Sigmoid colon (tissue), 7 donors: ENCODE data around the gene CHRDL1. TPM values are rescaled to one million over a fixed set of nuclear protein-coding genes. Genes with fewer than 3 reads are reported as not detected.

Experiments
- DNase-seq: peaks from one replicate; pipeline ENCODE4 v3.0.0-alpha.2; 2019
- H3K27ac ChIP-seq, 4 donors: fragments of 200-600 bp; sonication (generic); one replicate each; pipeline ENCODE4 v1.5.1; 2016 to 2019; ENCODE audit warnings: mild to moderate bottlenecking in 1 of 4
- H3K27me3 ChIP-seq, 3 donors: fragments of 200-600 bp; sonication (generic); one replicate each; pipeline ENCODE4 v1.5.1; 2019; ENCODE audit warnings: mild to moderate bottlenecking in 1 of 3
- H3K36me3 ChIP-seq, 4 donors: fragments of 200-600 bp; sonication (generic); one replicate each; pipeline ENCODE4 v1.5.1; 2016 to 2019
- H3K4me1 ChIP-seq, 4 donors: fragments of 200-600 bp; sonication (generic); one replicate each; pipeline ENCODE4 v1.5.1; 2017 to 2019
- H3K4me3 ChIP-seq, 4 donors: fragments of 200-600 bp; sonication (generic); one replicate each; pipeline ENCODE4 v1.5.1; 2017 to 2019; ENCODE audit warnings: mild to moderate bottlenecking in 2 of 4, moderate library complexity in 1 of 4
- H3K9me3 ChIP-seq, 4 donors: fragments of 200-600 bp in 3 of 4; sonication (generic) in 3 of 4; one replicate each; pipeline versions ENCODE4 v1.5.1 to v1.6.1; 2013 to 2019
- CTCF ChIP-seq, 4 experiments: fragments of 450-650 bp in 3 of 4; fragments of 200-600 bp in 1 of 4; IDR thresholded peaks; one replicate each; pipeline ENCODE4 v1.5.1; 2016 to 2019; ENCODE audit warnings: antibody characterized with exemption in 4 of 4, mild to moderate bottlenecking in 3 of 4, moderate library complexity in 2 of 4
- EP300 ChIP-seq, 4 donors: sonication (generic); formaldehyde crosslinking; IDR thresholded peaks; one replicate each; pipeline ENCODE4 v1.6.1; 2017; ENCODE audit warnings: antibody characterized with exemption in 4 of 4
- POLR2A ChIP-seq, 2 donors: fragments of 450-650 bp; IDR thresholded peaks; one replicate each; pipeline ENCODE4 v1.6.1; 2016; ENCODE audit warnings: antibody characterized with exemption in 2 of 2, mild to moderate bottlenecking in 2 of 2, moderate library complexity in 2 of 2
- POLR2AphosphoS5 ChIP-seq, 4 donors: sonication (generic); formaldehyde crosslinking; IDR thresholded peaks; one replicate each; pipeline ENCODE4 v1.6.1; 2017; ENCODE audit warnings: antibody characterized with exemption in 4 of 4
- WGBS, 2 donors: extraction: QIAGEN DNeasy Blood & Tissue Kit; methylation state at CpG; one replicate each; pipeline ENCODE4 v1.1.7; 2013; 5-methylcytosine and 5-hydroxymethylcytosine counted together
- intact Hi-C: fragments of 100-400 bp; cut with DNase I; formaldehyde crosslinking; loops from one replicate; pipeline ENCODE4 v1.15.1; 2023
- polyA plus RNA-seq, 3 donors: library from polyadenylated mRNA; stranded (reverse); fragments of 200-250 nt; gene quantifications; one replicate each; pipeline ENCODE4 v1.2.3, GENCODE V29; 2013
- total RNA-seq, 4 donors: library from RNA; depleted of rRNA; stranded (reverse); fragments of >200 nt; gene quantifications; one replicate each; pipeline ENCODE4 v1.1.0, GENCODE V29; 2016
- donor health status: healthy with polysubstance abuse.
- donor health status: Bipolar disorder and iron deficiency.
- donor health status: healthy.

Gene CHRDL1
- total and polyA plus RNA-seq, 7 donors: 3.9 to 365 (median 113) TPM

GRCh38 chrX:110732266-110732665, 63.4 kb downstream of the CHRDL1 start:
- WGBS, 2 donors: 51 to 65% methylated on average over 6 of the region's 6 CpGs
- no peaks in the 10 kb centered on the region for H3K36me3 ChIP-seq
- peaks cover 0 to 10% (median 2%) of the 10 kb centered on the region in 4 donors for H3K4me1 ChIP-seq
- TF ChIP-seq POLR2A (IDR thresholded peaks at IDR 0.05) (no peak), POLR2AphosphoS5 (IDR thresholded peaks at IDR 0.05) (peak in 1 of 4 donors; percentile 9)
- H3K9me3 ChIP-seq: no peaks in the 10 kb centered on the region
- H3K4me3 ChIP-seq: no peak overlapping the region
- DNase-seq: no peak
- intact Hi-C loops: no loop called here
- no peaks in the 10 kb centered on the region for H3K27me3 ChIP-seq
- peak overlapping the region in 1 of 4 donors; percentile 31 for H3K27ac ChIP-seq

GRCh38 chrX:110723844-110724243, 71.8 kb downstream of the CHRDL1 start:
- H3K4me1 ChIP-seq: no peaks in the 10 kb centered on the region
- H3K36me3 ChIP-seq: no peaks in the 10 kb centered on the region
- no peak overlapping the region for H3K4me3 ChIP-seq
- TF ChIP-seq CTCF (IDR thresholded peaks at IDR 0.05): no peak
- no peak for TF ChIP-seq POLR2AphosphoS5 (IDR thresholded peaks at IDR 0.05)
- no peak for TF ChIP-seq POLR2A (IDR thresholded peaks at IDR 0.05)
- TF ChIP-seq EP300 (IDR thresholded peaks at IDR 0.05): no peak
- intact Hi-C loops: no loop called here
- no peaks in the 10 kb centered on the region for H3K9me3 ChIP-seq
- DNase-seq: no peak
- 72 to 74% methylated on average over 2 of the region's 2 CpGs for WGBS, 2 donors
- H3K27me3 ChIP-seq: no peaks in the 10 kb centered on the region
- H3K27ac ChIP-seq: peak overlapping the region in 1 of 4 donors; percentile 41

GRCh38 chrX:110722135-110722534, 73.5 kb downstream of the CHRDL1 start:
- intact Hi-C loops: no loop called here
- Histone ChIP-seq H3K4me3 (no peak overlapping the region), H3K9me3 (no peaks in the 10 kb centered on the region), H3K27ac (no peak overlapping the region), H3K36me3 (no peaks in the 10 kb centered on the region), H3K4me1 (no peaks in the 10 kb centered on the region), H3K27me3 (no peaks in the 10 kb centered on the region)
- no peak for DNase-seq
- no peak for TF ChIP-seq POLR2A (IDR thresholded peaks at IDR 0.05)
- TF ChIP-seq CTCF (IDR thresholded peaks at IDR 0.05): no peak
- no peak for TF ChIP-seq EP300 (IDR thresholded peaks at IDR 0.05)
- TF ChIP-seq POLR2AphosphoS5 (IDR thresholded peaks at IDR 0.05): no peak
- 86 to 90% methylated on average over 10 of the region's 10 CpGs for WGBS, 2 donors

GRCh38 chrX:110713666-110714065, 82.0 kb downstream of the CHRDL1 start:
- intact Hi-C loops: no loop called here
- H3K36me3 ChIP-seq: no peaks in the 10 kb centered on the region
- H3K9me3 ChIP-seq: no peaks in the 10 kb centered on the region
- peak in 1 of 4 donors; percentile 26 for TF ChIP-seq POLR2AphosphoS5 (IDR thresholded peaks at IDR 0.05)
- no peak for TF ChIP-seq EP300 (IDR thresholded peaks at IDR 0.05)
- WGBS, 2 donors: 83 to 85% methylated on average over 2 of the region's 2 CpGs
- H3K4me1 ChIP-seq: no peaks in the 10 kb centered on the region
- no peaks in the 10 kb centered on the region for H3K27me3 ChIP-seq
- H3K27ac ChIP-seq: peak overlapping the region in 1 of 4 donors; percentile 9
- no peak overlapping the region for H3K4me3 ChIP-seq
- no peak for DNase-seq

GRCh38 chrX:110706446-110706845, 89.2 kb downstream of the CHRDL1 start:
- no peaks in the 10 kb centered on the region for H3K36me3 ChIP-seq
- H3K27me3 ChIP-seq: no peaks in the 10 kb centered on the region
- no peaks in the 10 kb centered on the region for H3K4me1 ChIP-seq
- no peak overlapping the region for H3K4me3 ChIP-seq
- DNase-seq: no peak
- peak overlapping the region in 2 of 4 donors; percentile 28 to 51 for H3K27ac ChIP-seq
- 26 to 73% methylated on average over 2 of the region's 2 CpGs for WGBS, 2 donors
- TF ChIP-seq EP300 (IDR thresholded peaks at IDR 0.05) (no peak), CTCF (IDR thresholded peaks at IDR 0.05) (no peak), POLR2AphosphoS5 (IDR thresholded peaks at IDR 0.05) (no peak), POLR2A (IDR thresholded peaks at IDR 0.05) (no peak)
- no peaks in the 10 kb centered on the region for H3K9me3 ChIP-seq
- intact Hi-C loops: no loop called here

GRCh38 chrX:110703641-110704040, 92.0 kb downstream of the CHRDL1 start:
- Histone ChIP-seq H3K9me3 (no peaks in the 10 kb centered on the region), H3K36me3 (no peaks in the 10 kb centered on the region), H3K4me3 (no peak overlapping the region), H3K4me1 (no peaks in the 10 kb centered on the region), H3K27me3 (no peaks in the 10 kb centered on the region), H3K27ac (no peak overlapping the region)
- intact Hi-C loops: no loop called here
- DNase-seq: no peak
- TF ChIP-seq POLR2AphosphoS5 (IDR thresholded peaks at IDR 0.05): no peak
- no peak for TF ChIP-seq EP300 (IDR thresholded peaks at IDR 0.05)
- TF ChIP-seq CTCF (IDR thresholded peaks at IDR 0.05): no peak
- TF ChIP-seq POLR2A (IDR thresholded peaks at IDR 0.05): no peak
- 21 to 75% methylated on average over 4 of the region's 4 CpGs for WGBS, 2 donors
